Endothelial cell (in vitro differentiated cells): ENCODE data around the gene TNNI3K. TPM values are rescaled to one million over a fixed set of nuclear protein-coding genes. Genes with fewer than 3 reads are reported as not detected.

Experiments used
- DNase-seq: peaks from one replicate; pipeline ENCODE4 v3.0.0; 2021; ENCODE audit warnings: low spot score
- H3K27ac Mint-ChIP-seq: one replicate; pipeline ENCODE4 v1.8.0; 2021; ENCODE audit warnings: mixed read lengths, inconsistent platforms; ENCODE audit not compliant: unreplicated experiment
- H3K27me3 Mint-ChIP-seq: one replicate; pipeline ENCODE4 v1.8.0; 2021; ENCODE audit warnings: mild to moderate bottlenecking, moderate library complexity, mixed read lengths, inconsistent platforms; ENCODE audit not compliant: unreplicated experiment
- H3K36me3 Mint-ChIP-seq: one replicate; pipeline ENCODE4 v1.8.0; 2021; ENCODE audit warnings: mild to moderate bottlenecking, low read depth, mixed read lengths, inconsistent platforms; ENCODE audit not compliant: unreplicated experiment
- H3K4me1 Mint-ChIP-seq: one replicate; pipeline ENCODE4 v1.8.0; 2021; ENCODE audit warnings: mild to moderate bottlenecking, mixed read lengths, inconsistent platforms; ENCODE audit not compliant: unreplicated experiment
- H3K4me3 Mint-ChIP-seq: one replicate; pipeline ENCODE4 v1.8.0; 2021; ENCODE audit warnings: mild to moderate bottlenecking, mixed read lengths, inconsistent platforms; ENCODE audit not compliant: unreplicated experiment
- H3K9me3 Mint-ChIP-seq: one replicate; pipeline ENCODE4 v1.8.0; 2021; ENCODE audit warnings: mixed read lengths, inconsistent platforms; ENCODE audit not compliant: unreplicated experiment
- total RNA-seq: library from RNA; stranded (reverse); fragmentation: NEBNext Ultra II Directional; extraction: Animal tissue kit (Norgen Biotek cat#: 25700); gene quantifications from one replicate; pipeline ENCODE4 v1.2.1, GENCODE V29; 2021; ENCODE audit not compliant: unreplicated experiment
- TF ChIP-seq, protein P1 (sequence below): fragments of 200-600 bp; sonication (generic); IDR thresholded peaks from one replicate; pipeline ENCODE4 v1.5.0; 2021; ENCODE audit warnings: antibody characterized with exemption; ENCODE audit not compliant: unreplicated experiment

The TNNI3K gene
- total RNA-seq, 1 donor from 2014 or later = not detected

DNA sequence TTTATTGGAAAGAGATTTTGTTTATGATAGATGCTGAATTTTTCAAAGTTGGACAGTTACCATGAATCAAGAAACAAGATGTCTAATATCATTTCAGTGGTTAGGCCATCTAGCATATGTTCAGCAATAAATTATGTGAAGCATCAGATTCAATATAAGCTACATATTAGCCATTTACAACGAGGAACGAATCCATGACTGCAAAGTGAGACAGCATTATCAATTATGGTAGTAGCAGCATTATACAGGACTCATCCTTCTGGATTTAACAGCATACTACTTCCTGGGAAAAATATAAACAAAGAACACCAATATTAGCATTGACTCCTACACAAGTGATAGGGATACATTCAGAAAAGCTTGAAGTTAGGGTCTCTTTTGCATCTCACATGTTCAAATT lies 218.1 kb downstream of the TNNI3K start:
- DNase-seq = no peak
- H3K9me3 Mint-ChIP-seq = no peaks in the 10 kb centered on the region
- TF ChIP-seq, protein P1, sequence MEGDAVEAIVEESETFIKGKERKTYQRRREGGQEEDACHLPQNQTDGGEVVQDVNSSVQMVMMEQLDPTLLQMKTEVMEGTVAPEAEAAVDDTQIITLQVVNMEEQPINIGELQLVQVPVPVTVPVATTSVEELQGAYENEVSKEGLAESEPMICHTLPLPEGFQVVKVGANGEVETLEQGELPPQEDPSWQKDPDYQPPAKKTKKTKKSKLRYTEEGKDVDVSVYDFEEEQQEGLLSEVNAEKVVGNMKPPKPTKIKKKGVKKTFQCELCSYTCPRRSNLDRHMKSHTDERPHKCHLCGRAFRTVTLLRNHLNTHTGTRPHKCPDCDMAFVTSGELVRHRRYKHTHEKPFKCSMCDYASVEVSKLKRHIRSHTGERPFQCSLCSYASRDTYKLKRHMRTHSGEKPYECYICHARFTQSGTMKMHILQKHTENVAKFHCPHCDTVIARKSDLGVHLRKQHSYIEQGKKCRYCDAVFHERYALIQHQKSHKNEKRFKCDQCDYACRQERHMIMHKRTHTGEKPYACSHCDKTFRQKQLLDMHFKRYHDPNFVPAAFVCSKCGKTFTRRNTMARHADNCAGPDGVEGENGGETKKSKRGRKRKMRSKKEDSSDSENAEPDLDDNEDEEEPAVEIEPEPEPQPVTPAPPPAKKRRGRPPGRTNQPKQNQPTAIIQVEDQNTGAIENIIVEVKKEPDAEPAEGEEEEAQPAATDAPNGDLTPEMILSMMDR = no peak
- H3K27ac Mint-ChIP-seq = no peak overlapping the region
- H3K4me3 Mint-ChIP-seq = no peak overlapping the region
- peaks cover 2% of the 10 kb centered on the region for H3K27me3 Mint-ChIP-seq
- no peaks in the 10 kb centered on the region for H3K4me1 Mint-ChIP-seq
- no peaks in the 10 kb centered on the region for H3K36me3 Mint-ChIP-seq

GRCh38 chr1:74455390-74455789 lies 220.2 kb downstream of the TNNI3K start:
- Mint-ChIP-seq H3K4me3 (no peak overlapping the region), H3K27ac (no peak overlapping the region), H3K36me3 (no peaks in the 10 kb centered on the region), H3K4me1 (no peaks in the 10 kb centered on the region), H3K9me3 (no peaks in the 10 kb centered on the region), H3K27me3 (peaks cover 2% of the 10 kb centered on the region)
- no peak for DNase-seq
- TF ChIP-seq, protein P1 = no peak

DNA sequence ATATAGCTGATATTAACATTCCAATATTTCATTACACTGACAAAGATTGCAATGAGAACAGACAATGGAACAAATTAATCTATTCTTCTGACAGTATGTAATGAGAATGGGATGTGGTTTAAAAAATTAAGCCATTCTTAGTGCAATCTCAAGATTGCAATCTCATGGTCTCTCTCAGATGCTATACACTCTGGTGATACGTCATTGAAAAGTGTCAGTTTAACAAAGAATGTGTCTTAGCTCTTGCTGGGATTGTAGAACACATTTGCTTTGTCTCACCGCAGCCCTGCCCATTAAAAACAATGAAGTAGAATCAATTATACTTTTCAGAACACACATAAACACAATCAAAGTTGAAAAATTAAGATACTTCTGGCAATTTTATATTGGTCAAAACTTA lies 222.1 kb downstream of the TNNI3K start:
- TF ChIP-seq, protein P1 = no peak
- H3K4me3 Mint-ChIP-seq = no peak overlapping the region
- no peaks in the 10 kb centered on the region for H3K36me3 Mint-ChIP-seq
- H3K27ac Mint-ChIP-seq = no peak overlapping the region
- no peak for DNase-seq
- H3K4me1 Mint-ChIP-seq = no peaks in the 10 kb centered on the region
- H3K9me3 Mint-ChIP-seq = no peaks in the 10 kb centered on the region
- H3K27me3 Mint-ChIP-seq = no peaks in the 10 kb centered on the region

DNA sequence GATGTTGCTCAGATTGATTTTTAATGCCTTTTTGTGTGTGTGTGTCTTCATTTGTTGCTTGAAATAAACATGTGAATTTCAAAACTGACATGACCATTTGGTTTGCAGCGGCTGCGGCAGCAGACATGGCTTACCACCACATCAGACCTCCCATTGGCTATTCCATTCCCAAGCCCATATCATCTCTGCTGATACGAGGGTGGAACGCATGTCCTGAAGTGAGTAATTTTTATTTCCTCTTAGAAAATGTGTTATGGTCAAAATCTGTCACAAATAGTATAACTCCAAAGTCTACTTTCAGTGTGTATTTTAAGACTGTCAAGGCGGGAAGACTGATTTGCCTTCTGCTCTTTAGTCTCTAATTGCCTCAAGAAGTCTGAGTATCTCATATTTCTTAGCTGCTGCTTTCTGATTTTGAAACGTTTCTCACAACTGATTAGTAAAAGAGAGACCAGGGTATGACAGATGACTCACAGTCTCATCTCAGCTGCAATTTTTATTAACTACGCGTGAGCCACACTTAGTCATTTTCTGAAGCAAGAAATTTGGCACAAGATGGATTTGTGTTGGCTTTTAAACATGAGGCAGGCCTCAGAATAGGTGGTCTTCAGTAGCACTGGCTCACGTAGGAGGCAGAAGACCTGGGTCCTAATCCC lies 228.3 kb downstream of the TNNI3K start:
- no peak overlapping the region for H3K27ac Mint-ChIP-seq

DNA sequence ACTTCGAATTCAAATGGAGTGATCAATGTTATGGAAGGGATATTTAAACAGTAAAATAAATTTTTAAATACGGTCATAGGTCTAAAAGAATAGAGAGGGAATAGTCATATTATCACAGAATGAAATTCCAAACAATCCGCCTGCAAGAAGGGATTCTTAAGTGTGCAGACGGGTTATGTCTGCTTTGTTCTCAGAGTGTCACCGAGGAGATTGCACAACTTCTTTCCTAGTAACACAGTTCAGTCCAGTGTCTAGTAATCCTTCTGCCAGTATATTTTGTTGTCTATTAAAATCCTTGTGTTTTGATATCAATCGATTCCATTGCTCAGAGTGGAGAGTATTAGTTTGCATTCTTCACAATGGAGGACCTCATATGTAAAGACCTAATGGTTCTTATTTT lies 228.8 kb downstream of the TNNI3K start:
- Mint-ChIP-seq H3K27ac (no peak overlapping the region), H3K9me3 (no peaks in the 10 kb centered on the region), H3K36me3 (no peaks in the 10 kb centered on the region), H3K4me1 (peaks cover 6% of the 10 kb centered on the region), H3K4me3 (no peak overlapping the region), H3K27me3 (no peaks in the 10 kb centered on the region)
- TF ChIP-seq, protein P1 = no peak
- no peak for DNase-seq

More for the DNA sequence above, 228.3 kb downstream of the TNNI3K start:
- H3K9me3 Mint-ChIP-seq = no peaks in the 10 kb centered on the region
- no peaks in the 10 kb centered on the region for H3K27me3 Mint-ChIP-seq
- TF ChIP-seq, protein P1 = no peak
- H3K4me3 Mint-ChIP-seq = no peak overlapping the region
- no peak for DNase-seq
- H3K4me1 Mint-ChIP-seq = peaks cover 6% of the 10 kb centered on the region
- H3K36me3 Mint-ChIP-seq = no peaks in the 10 kb centered on the region
